PFSK-1 (cell line): ENCODE data around the gene PCCA.

Source experiments
- FOXP2 ChIP-seq: optimal IDR thresholded peaks from 2 replicates; pipeline ENCODE3; 2011; ENCODE audit warnings: borderline replicate concordance, control low read depth, inconsistent platforms; ENCODE audit not compliant: insufficient read depth; ENCODE audit errors: extremely low read length, extremely low read depth
- POLR2AphosphoS5 ChIP-seq: IDR thresholded peaks from 2 replicates; pipeline ENCODE4 v1.6.1; 2012; ENCODE audit warnings: low read depth, mild to moderate bottlenecking, control low read depth, low read length, moderate library complexity
- SIN3A ChIP-seq: IDR thresholded peaks from 2 replicates; pipeline ENCODE4 v1.6.1; 2012; ENCODE audit warnings: mild to moderate bottlenecking, low read length, moderate library complexity, borderline replicate concordance; ENCODE audit not compliant: insufficient read depth
- TAF1 ChIP-seq: IDR thresholded peaks from 2 replicates; pipeline ENCODE4 v1.6.1; 2012; ENCODE audit warnings: low read length, control low read depth, borderline replicate concordance; ENCODE audit not compliant: insufficient read depth
- TF ChIP-seq, protein P1 (sequence below), 2 experiments: IDR thresholded peaks; 2 replicates each; pipeline versions ENCODE4 v1.6.1 to v1.8.0; 2011 to 2012; ENCODE audit warnings: low read depth in 2 of 2, low read length in 2 of 2, control low read depth in 1 of 2, inconsistent platforms in 1 of 2, mild to moderate bottlenecking in 1 of 2, moderate library complexity in 1 of 2; ENCODE audit not compliant: insufficient read depth in 1 of 2

DNA sequence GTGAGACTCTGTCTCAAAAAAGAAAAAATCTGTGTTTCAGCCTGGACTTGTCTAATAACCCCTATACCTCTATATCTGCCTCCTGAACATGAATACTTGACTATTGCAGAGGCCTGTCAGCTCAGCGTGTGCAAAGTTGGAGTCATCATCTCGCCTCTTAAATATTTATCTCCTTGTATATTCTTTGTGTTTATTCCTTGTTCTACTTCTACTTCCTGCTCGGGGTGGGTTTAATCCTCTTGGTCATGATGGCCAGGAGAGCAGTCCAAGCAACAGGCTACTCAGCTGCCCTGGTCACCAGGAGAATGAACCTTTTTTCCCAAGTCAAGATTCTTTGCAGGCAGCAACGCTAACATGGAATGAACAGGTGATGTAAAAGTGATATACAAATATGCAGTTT lies 119.1 kb downstream of the PCCA start:
- TF ChIP-seq POLR2AphosphoS5, result no peak
- TF ChIP-seq TAF1, result no peak
- TF ChIP-seq, protein P1, sequence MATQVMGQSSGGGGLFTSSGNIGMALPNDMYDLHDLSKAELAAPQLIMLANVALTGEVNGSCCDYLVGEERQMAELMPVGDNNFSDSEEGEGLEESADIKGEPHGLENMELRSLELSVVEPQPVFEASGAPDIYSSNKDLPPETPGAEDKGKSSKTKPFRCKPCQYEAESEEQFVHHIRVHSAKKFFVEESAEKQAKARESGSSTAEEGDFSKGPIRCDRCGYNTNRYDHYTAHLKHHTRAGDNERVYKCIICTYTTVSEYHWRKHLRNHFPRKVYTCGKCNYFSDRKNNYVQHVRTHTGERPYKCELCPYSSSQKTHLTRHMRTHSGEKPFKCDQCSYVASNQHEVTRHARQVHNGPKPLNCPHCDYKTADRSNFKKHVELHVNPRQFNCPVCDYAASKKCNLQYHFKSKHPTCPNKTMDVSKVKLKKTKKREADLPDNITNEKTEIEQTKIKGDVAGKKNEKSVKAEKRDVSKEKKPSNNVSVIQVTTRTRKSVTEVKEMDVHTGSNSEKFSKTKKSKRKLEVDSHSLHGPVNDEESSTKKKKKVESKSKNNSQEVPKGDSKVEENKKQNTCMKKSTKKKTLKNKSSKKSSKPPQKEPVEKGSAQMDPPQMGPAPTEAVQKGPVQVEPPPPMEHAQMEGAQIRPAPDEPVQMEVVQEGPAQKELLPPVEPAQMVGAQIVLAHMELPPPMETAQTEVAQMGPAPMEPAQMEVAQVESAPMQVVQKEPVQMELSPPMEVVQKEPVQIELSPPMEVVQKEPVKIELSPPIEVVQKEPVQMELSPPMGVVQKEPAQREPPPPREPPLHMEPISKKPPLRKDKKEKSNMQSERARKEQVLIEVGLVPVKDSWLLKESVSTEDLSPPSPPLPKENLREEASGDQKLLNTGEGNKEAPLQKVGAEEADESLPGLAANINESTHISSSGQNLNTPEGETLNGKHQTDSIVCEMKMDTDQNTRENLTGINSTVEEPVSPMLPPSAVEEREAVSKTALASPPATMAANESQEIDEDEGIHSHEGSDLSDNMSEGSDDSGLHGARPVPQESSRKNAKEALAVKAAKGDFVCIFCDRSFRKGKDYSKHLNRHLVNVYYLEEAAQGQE (IDR thresholded peaks at IDR 0.05; ENCODE audit: insufficient read depth in 1 of 2, low read depth in 2 of 2, low read length in 2 of 2), result no peak
- no peak for TF ChIP-seq SIN3A
- TF ChIP-seq FOXP2, result no peak
